Caco-2 (cell line): ENCODE data around the gene MAGI1. TPM values are rescaled to one million over a fixed set of nuclear protein-coding genes. Genes with fewer than 3 reads are reported as not detected.

Experiments used
- BruUV-seq: library from RNA; stranded (reverse); fragments of 400-500 nt; replicated peaks from 2 replicates; lab custom pipeline; 2021; lab: Mats Ljungman, UMichigan
- CTCF ChIA-PET: fragments of 300-600 bp; sonication (Branson Sonifier 250); formaldehyde crosslinking; loops from one replicate; lab custom pipeline; 2022; ENCODE audit warnings: antibody characterized with exemption; lab: Charles Lee
- POLR2A ChIA-PET: fragments of 300-600 bp; sonication (Branson Sonifier 250); formaldehyde crosslinking; loops from one replicate; lab custom pipeline; 2022; ENCODE audit warnings: antibody characterized with exemption; lab: Charles Lee
- DNase-seq, 2 experiments: peaks; one replicate each; pipeline versions ENCODE4 v3.0.0 to v3.0.0-alpha.2; 2020 to 2022
- H3K27me3 ChIP-seq: replicated peaks from 2 replicates; pipeline ENCODE4 v1.6.0; 2011; ENCODE audit warnings: low read length; ENCODE audit not compliant: control insufficient read depth, insufficient read depth
- H3K36me3 ChIP-seq: 2 replicates; pipeline ENCODE4 v1.5.1; 2011; ENCODE audit warnings: low read length; ENCODE audit not compliant: control insufficient read depth, insufficient read depth
- H3K4me1 ChIP-seq: fragments of 250-450 bp; sonication (Bioruptor Pico); 2 replicates; pipeline ENCODE4 v1.5.1; 2020; ENCODE audit warnings: mild to moderate bottlenecking
- H3K4me3 ChIP-seq: 2 replicates; pipeline ENCODE4 v1.5.1; 2011; ENCODE audit warnings: low read depth, mild to moderate bottlenecking, control low read depth, low read length
- H3K9me3 ChIP-seq: fragments of 250-450 bp; sonication (Bioruptor Pico); 2 replicates; pipeline ENCODE4 v1.5.1; 2020; ENCODE audit warnings: mild to moderate bottlenecking, moderate library complexity
- H3K27ac Mint-ChIP-seq: one replicate; pipeline ENCODE4 v1.8.0; 2022; ENCODE audit warnings: mixed read lengths; ENCODE audit not compliant: unreplicated experiment
- H3K27me3 Mint-ChIP-seq: one replicate; pipeline ENCODE4 v1.8.0; 2022; ENCODE audit warnings: mixed read lengths; ENCODE audit not compliant: insufficient read depth, unreplicated experiment
- H3K36me3 Mint-ChIP-seq: one replicate; pipeline ENCODE4 v1.8.0; 2022; ENCODE audit warnings: mild to moderate bottlenecking, mixed read lengths; ENCODE audit not compliant: insufficient read depth, unreplicated experiment
- H3K4me1 Mint-ChIP-seq: one replicate; pipeline ENCODE4 v1.8.0; 2022; ENCODE audit warnings: low read depth, mixed read lengths; ENCODE audit not compliant: unreplicated experiment
- H3K4me3 Mint-ChIP-seq: one replicate; pipeline ENCODE4 v1.8.0; 2022; ENCODE audit warnings: mild to moderate bottlenecking, moderate library complexity, mixed read lengths; ENCODE audit not compliant: unreplicated experiment
- H3K9me3 Mint-ChIP-seq: one replicate; pipeline ENCODE4 v1.8.0; 2022; ENCODE audit warnings: mixed read lengths; ENCODE audit not compliant: unreplicated experiment
- intact Hi-C: fragments of 100-400 bp; cut with micrococcal nuclease; formaldehyde crosslinking; loops from one replicate; pipeline ENCODE4 v1.10.0; 2022; ENCODE audit not compliant: unreplicated experiment
- total RNA-seq: library from RNA; stranded (reverse); gene quantifications from 2 replicates; pipeline ENCODE4 v1.2.3, GENCODE V29; 2022
- TF ChIP-seq, protein P1 (sequence below), 2 experiments: fragments of 200-600 bp in 1 of 2; IDR thresholded peaks; 1 replicate in 1 of 2; 2 replicates in 1 of 2; pipeline versions ENCODE4 v1.5.1 to v1.8.0; 2011 to 2022; ENCODE audit warnings: antibody characterized with exemption in 1 of 2, control low read depth in 1 of 2, inconsistent platforms in 1 of 2, low read depth in 1 of 2, low read length in 1 of 2, mild to moderate bottlenecking in 1 of 2, moderate library complexity in 1 of 2; ENCODE audit not compliant: insufficient read depth in 1 of 2, severe bottlenecking in 1 of 2, unreplicated experiment in 1 of 2

Gene MAGI1
- total RNA-seq, 1 experiment from 2014 or later, result 64.9 TPM

DNA sequence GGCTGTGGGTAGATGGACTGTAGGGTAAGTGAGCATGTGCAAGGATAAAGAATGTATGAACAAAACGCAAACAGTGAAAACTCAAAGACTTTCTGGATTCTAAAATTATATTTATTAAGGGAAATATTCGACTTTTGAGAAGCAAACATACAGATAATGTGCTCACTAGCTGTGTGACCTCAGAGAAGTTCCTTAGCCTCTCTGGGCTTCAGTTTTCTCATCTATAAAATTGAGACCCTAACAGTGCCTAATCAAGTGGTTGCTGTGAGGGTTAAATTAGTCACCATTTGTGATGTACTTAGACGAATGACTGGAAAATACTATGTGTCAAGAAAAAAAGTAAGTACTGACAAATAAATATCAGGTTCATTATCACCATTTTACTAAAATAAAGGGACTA, 261.7 kb downstream of the MAGI1 start:
- POLR2A ChIA-PET, result no interaction called here

DNA sequence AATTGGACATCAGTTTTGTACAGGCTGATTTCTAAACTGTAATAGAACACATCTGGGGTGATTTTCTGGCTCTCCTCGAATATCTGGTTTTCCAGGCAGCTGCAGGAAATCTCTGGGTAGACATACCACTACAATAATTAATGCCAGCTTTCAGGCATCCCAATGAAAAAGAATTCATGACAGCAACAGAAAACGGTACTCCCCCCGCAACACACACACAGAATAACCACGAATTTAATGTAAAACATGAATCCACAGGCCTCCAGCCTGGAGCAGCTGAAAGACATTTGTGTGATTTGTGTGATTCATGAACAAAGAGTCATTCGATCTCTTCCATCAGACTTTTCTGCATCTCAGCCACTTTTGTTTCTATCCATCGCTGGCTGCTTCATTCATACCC, 262.2 kb downstream of the MAGI1 start:
- no peaks in the 10 kb centered on the region for H3K9me3 ChIP-seq
- Mint-ChIP-seq H3K27ac (peak overlapping the region; percentile 51), H3K27me3 (no peaks in the 10 kb centered on the region), H3K4me1 (peaks cover 7% of the 10 kb centered on the region), H3K4me3 (no peak overlapping the region), H3K9me3 (no peaks in the 10 kb centered on the region), H3K36me3 (no peaks in the 10 kb centered on the region)
- BruUV-seq, result no TSS peak
- no peaks in the 10 kb centered on the region for H3K36me3 ChIP-seq
- ChIA-PET CTCF (no interaction called here), POLR2A (no interaction called here)
- TF ChIP-seq, protein P1, sequence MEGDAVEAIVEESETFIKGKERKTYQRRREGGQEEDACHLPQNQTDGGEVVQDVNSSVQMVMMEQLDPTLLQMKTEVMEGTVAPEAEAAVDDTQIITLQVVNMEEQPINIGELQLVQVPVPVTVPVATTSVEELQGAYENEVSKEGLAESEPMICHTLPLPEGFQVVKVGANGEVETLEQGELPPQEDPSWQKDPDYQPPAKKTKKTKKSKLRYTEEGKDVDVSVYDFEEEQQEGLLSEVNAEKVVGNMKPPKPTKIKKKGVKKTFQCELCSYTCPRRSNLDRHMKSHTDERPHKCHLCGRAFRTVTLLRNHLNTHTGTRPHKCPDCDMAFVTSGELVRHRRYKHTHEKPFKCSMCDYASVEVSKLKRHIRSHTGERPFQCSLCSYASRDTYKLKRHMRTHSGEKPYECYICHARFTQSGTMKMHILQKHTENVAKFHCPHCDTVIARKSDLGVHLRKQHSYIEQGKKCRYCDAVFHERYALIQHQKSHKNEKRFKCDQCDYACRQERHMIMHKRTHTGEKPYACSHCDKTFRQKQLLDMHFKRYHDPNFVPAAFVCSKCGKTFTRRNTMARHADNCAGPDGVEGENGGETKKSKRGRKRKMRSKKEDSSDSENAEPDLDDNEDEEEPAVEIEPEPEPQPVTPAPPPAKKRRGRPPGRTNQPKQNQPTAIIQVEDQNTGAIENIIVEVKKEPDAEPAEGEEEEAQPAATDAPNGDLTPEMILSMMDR (IDR thresholded peaks at IDR 0.05; ENCODE audit: insufficient read depth in 1 of 2, low read depth in 1 of 2, low read length in 1 of 2, severe bottlenecking in 1 of 2, unreplicated experiment in 1 of 2), result no peak
- no peaks in the 10 kb centered on the region; the same call in 1 of the 2 replicates for H3K4me1 ChIP-seq
- intact Hi-C loops, result no loop called here
- no peaks in the 10 kb centered on the region for H3K27me3 ChIP-seq
- no peak overlapping the region for H3K4me3 ChIP-seq
- no peak for DNase-seq

More for the DNA sequence above, 261.7 kb downstream of the MAGI1 start:
- H3K36me3 ChIP-seq, result no peaks in the 10 kb centered on the region
- Mint-ChIP-seq H3K9me3 (no peaks in the 10 kb centered on the region), H3K27me3 (no peaks in the 10 kb centered on the region), H3K36me3 (no peaks in the 10 kb centered on the region), H3K27ac (peak overlapping the region; percentile 51), H3K4me1 (peaks cover 7% of the 10 kb centered on the region), H3K4me3 (no peak overlapping the region)
- no peaks in the 10 kb centered on the region for H3K27me3 ChIP-seq
- intact Hi-C loops, result no loop called here
- DNase-seq, result no peak
- CTCF ChIA-PET, result no interaction called here
- no peaks in the 10 kb centered on the region for H3K9me3 ChIP-seq
- no TSS peak for BruUV-seq
- H3K4me3 ChIP-seq, result no peak overlapping the region
- TF ChIP-seq, protein P1 (IDR thresholded peaks at IDR 0.05; ENCODE audit: insufficient read depth in 1 of 2, low read depth in 1 of 2, low read length in 1 of 2, severe bottlenecking in 1 of 2, unreplicated experiment in 1 of 2), result no peak
- H3K4me1 ChIP-seq, result no peaks in the 10 kb centered on the region; the same call in 1 of the 2 replicates

DNA sequence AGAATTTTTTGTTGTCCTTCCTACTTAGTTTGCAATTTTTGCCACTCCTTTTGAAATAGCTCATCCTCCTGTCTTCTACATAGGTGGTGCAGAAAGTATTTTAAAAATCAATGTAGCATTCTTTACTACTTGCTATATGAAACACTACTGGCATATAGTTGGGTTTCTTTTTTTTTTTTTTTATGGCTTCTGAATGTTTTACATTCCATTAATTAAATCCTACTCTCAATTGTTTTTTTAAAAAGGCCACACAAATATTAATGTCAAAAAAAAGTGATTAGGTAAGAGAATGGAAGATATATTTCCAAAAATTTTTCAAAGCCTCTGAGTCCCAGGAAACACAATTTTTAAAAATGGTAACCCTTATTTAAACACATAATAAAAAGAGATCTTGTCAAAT, 262.6 kb downstream of the MAGI1 start:
- Histone ChIP-seq H3K4me3 (no peak overlapping the region), H3K27me3 (no peaks in the 10 kb centered on the region), H3K9me3 (no peaks in the 10 kb centered on the region), H3K4me1 (no peaks in the 10 kb centered on the region; the same call in 1 of the 2 replicates), H3K36me3 (no peaks in the 10 kb centered on the region)
- H3K27me3 Mint-ChIP-seq, result no peaks in the 10 kb centered on the region
- CTCF ChIA-PET, result interaction anchor here (0.7 kb wide), 1 partner anchor 378 kb away, joined by 5 read pairs; no protein-coding TSS in a partner anchor
- H3K27ac Mint-ChIP-seq, result no peak overlapping the region
- intact Hi-C loops, result no loop called here
- POLR2A ChIA-PET, result no interaction called here
- TF ChIP-seq, protein P1 (IDR thresholded peaks at IDR 0.05; ENCODE audit: insufficient read depth in 1 of 2, low read depth in 1 of 2, low read length in 1 of 2, severe bottlenecking in 1 of 2, unreplicated experiment in 1 of 2), result no peak
- no peak overlapping the region for H3K4me3 Mint-ChIP-seq
- BruUV-seq, result no TSS peak
- no peaks in the 10 kb centered on the region for H3K36me3 Mint-ChIP-seq
- no peak for DNase-seq
- no peaks in the 10 kb centered on the region for H3K9me3 Mint-ChIP-seq
- H3K4me1 Mint-ChIP-seq, result peaks cover 7% of the 10 kb centered on the region
